Measurements from ENCODE around the gene B3GNT8. TPM values are rescaled to one million over a fixed set of nuclear protein-coding genes. Genes with fewer than 3 reads are reported as not detected.
"Not testable (repeated sequence)": the region's sequence is repeated elsewhere in the genome, so short reads cannot be mapped to it uniquely, and the experiment has no call there.

B3GNT8 gene
- polyA plus RNA-seq, 10 donors = 0.47 to 2.5 (median 1.7) TPM

- no peak for DNase-seq
Measured at GRCh38 chr19:41437944-41438574, 10.9 kb upstream of the B3GNT8 start.

DNA sequence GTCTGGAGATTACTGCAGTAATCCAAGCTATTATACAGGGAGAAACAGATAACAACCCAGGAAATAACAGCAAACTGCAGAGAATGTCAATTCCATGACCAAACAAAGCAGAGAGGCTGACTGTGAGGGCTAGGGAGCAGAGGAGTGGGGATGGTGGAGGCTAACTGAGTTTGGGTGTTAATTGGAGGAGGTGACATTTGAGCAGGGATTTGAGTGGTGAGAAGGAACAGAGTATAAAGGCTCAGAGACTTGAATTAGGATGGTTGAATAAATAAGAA, 9.4 kb upstream of the B3GNT8 start:
- no peak for DNase-seq

- DNase-seq = no peak
Measured at GRCh38 chr19:41435936-41436673, 8.9 kb upstream of the B3GNT8 start.

DNA sequence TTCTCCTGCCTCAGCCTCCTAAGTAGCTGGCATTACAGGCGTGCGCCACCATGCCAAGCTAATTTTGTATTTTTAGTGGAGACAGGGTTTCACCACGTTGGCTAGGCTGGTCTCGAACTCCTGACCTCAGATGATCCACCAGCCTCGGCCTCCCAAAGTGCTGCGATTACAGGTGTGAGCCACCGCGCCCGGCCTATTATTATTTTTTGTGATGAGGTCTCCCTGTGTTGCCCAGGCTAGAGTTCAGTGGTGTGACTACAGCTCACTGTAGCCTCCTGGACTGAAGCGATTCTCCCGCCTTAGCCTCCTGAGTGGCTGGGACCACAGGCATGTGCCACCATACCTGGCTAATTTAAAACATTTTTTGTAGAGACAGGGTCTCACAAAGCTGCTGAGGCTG, 8.2 kb upstream of the B3GNT8 start:
- DNase-seq = not testable (repeated sequence)

DNA sequence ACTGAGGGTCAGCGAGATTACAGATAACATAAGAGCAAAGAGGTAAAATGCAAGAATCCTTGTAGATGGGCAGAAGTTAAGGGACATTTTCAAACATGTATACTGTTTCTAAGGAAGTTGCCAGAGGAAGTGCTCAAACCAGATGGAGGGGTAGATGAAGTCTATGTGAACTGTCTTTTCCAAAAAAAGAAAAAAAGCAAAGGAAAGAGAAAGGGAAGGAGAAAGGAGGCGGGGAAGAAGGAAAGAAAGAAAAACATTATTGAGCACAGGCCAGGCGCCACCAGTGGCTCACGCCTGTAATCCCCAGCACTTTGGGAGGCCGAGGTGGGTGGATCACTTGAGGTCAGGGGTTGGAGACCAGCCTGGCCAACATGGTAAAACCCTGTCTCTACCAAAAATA, 7.3 kb upstream of the B3GNT8 start:
- DNase-seq = no peak

GRCh38 chr19:41433171-41433570, 6.0 kb upstream of the B3GNT8 start:
- DNase-seq = no peak

GRCh38 chr19:41431426-41432386, 4.5 kb upstream of the B3GNT8 start:
- DNase-seq = peak in 1 of 3 donors; percentile 35

- DNase-seq = no peak
Measured at GRCh38 chr19:41430922-41431321, 3.7 kb upstream of the B3GNT8 start.

- no peak for DNase-seq
Measured at GRCh38 chr19:41428481-41428859, 1.3 kb upstream of the B3GNT8 start.

GRCh38 chr19:41427647-41428480, 690 bp upstream of the B3GNT8 start:
- no peak for DNase-seq

GRCh38 chr19:41426116-41426841, 895 bp downstream of the B3GNT8 start:
- DNase-seq = no peak

- no peak for DNase-seq
Measured at GRCh38 chr19:41425174-41426115, 1.7 kb downstream of the B3GNT8 start.

DNA sequence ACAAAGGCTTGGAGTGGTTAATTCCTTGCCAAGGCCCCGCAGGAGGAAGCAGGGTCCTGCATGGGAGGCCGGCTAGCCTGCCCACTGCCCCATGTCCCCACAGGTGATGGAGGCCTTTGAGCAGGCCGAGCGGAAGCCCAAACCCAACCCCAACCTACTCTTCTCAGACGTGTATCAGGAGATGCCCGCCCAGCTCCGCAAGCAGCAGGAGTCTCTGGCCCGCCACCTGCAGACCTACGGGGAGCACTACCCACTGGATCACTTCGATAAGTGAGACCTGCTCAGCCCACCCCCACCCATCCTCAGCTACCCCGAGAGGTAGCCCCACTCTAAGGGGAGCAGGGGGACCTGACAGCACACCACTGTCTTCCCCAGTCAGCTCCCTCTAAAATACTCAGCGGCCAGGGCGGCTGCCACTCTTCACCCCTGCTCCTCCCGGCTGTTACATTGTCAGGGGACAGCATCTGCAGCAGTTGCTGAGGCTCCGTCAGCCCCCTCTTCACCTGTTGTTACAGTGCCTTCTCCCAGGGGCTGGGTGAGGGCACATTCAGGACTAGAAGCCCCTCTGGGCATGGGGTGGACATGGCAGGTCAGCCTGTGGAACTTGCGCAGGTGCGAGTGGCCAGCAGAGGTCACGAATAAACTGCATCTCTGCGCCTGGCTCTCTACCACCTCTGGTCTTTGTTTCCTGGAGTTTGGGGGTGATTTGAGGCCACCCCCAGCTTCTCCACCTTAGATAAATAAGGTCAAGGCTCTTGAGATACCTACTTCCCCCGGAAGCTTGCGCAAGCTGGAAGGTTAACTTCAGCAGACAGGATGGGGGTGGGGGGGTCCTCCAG, 2.6 kb downstream of the B3GNT8 start:
- no peak for DNase-seq

- DNase-seq = no peak
Measured at GRCh38 chr19:41422955-41423354, 4.2 kb downstream of the B3GNT8 start.

- DNase-seq = no peak
Measured at GRCh38 chr19:41422456-41422855, 4.7 kb downstream of the B3GNT8 start.

GRCh38 chr19:41421973-41422372, 5.2 kb downstream of the B3GNT8 start:
- DNase-seq = no peak

DNA sequence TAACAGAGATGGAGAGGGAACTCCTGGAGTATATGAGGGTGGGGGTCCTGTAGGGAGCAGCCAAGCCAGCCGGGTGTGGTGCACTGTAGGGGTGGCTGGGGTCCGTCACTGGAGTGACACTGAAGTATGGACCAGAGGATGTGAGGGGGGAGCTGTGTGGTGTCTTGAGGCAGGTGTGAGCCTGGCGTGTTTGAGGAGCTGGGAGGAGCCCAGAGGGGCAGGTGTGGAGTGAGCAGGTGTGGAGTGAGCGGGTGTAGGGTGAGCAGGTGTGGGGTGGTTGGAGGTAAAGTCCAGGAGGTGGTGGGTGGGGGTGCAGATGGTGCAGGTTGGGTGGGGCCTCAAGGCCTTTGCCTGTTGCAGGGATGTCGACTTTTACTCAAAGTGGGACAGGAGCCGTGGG, 5.9 kb downstream of the B3GNT8 start:
- no peak for DNase-seq

- DNase-seq = peak in 1 of 3 donors; percentile 30
Measured at GRCh38 chr19:41420101-41420880, 6.9 kb downstream of the B3GNT8 start.

All from muscle of back (tissue), 11 donors.